Aorta (tissue), 5 donors: ENCODE results near the gene FCGR2B. TPM values are rescaled to one million over a fixed set of nuclear protein-coding genes. Genes with fewer than 3 reads are reported as not detected.
"Not testable (repeated sequence)": the region's sequence is repeated elsewhere in the genome, so short reads cannot be mapped to it uniquely, and the experiment has no call there.

Source experiments
- ATAC-seq: fragments of 200-7000 bp; cut with Tn5 transposase; one replicate; pipeline ENCODE4 v1.9.1; 2022; ENCODE audit warnings: moderate library complexity; ENCODE audit not compliant: low FRiP score
- DNase-seq, 2 donors: peaks; one replicate each; pipeline ENCODE4 v3.0.0-alpha.2; 2020
- H3K27ac ChIP-seq, 2 donors: one replicate each; pipeline ENCODE4 v1.5.1; 2013; ENCODE audit warnings: low read length in 2 of 2, mild to moderate bottlenecking in 2 of 2, moderate library complexity in 2 of 2, control low read depth in 1 of 2, inconsistent platforms in 1 of 2, low read depth in 1 of 2
- H3K27me3 ChIP-seq, 2 donors: one replicate each; pipeline ENCODE4 v1.6.1; 2013; ENCODE audit warnings: control low read depth in 1 of 2, low read length in 1 of 2, mild to moderate bottlenecking in 1 of 2, moderate library complexity in 1 of 2; ENCODE audit not compliant: insufficient read depth in 2 of 2, control insufficient read depth in 1 of 2
- H3K36me3 ChIP-seq, 2 donors: one replicate each; pipeline ENCODE4 v1.6.1; 2013; ENCODE audit warnings: control low read depth in 1 of 2, low read length in 1 of 2, mild to moderate bottlenecking in 1 of 2; ENCODE audit not compliant: insufficient read depth in 2 of 2, control insufficient read depth in 1 of 2
- H3K4me1 ChIP-seq, 2 donors: one replicate each; pipeline ENCODE4 v1.6.1; 2013; ENCODE audit warnings: low read length in 2 of 2, control low read depth in 1 of 2, mild to moderate bottlenecking in 1 of 2, moderate library complexity in 1 of 2; ENCODE audit not compliant: insufficient read depth in 2 of 2, control insufficient read depth in 1 of 2
- H3K4me3 ChIP-seq, 2 donors: one replicate each; pipeline ENCODE4 v1.5.1; 2013; ENCODE audit warnings: low read length in 2 of 2, control low read depth in 1 of 2, mild to moderate bottlenecking in 1 of 2
- H3K9me3 ChIP-seq: one replicate; pipeline ENCODE4 v1.6.1; 2013; ENCODE audit warnings: mild to moderate bottlenecking, low read length; ENCODE audit not compliant: control insufficient read depth
- WGBS, 2 donors: extraction: QIAGEN DNeasy Blood & Tissue Kit; methylation state at CpG; one replicate each; pipeline ENCODE4 v1.1.7; 2013; 5-methylcytosine and 5-hydroxymethylcytosine counted together
- intact Hi-C, 2 donors: fragments of 100-400 bp; cut with DNase I; formaldehyde crosslinking; loops; one replicate each; pipeline versions ENCODE4 v1.14.2 to v1.15.0; 2022
- polyA plus RNA-seq, 2 donors: library from polyadenylated mRNA; stranded (reverse); fragments of 200-250 nt; gene quantifications; one replicate each; pipeline ENCODE4 v1.2.3, GENCODE V29; 2013
- total RNA-seq, 2 donors: library from RNA; stranded (reverse); fragmentation: NEBNext Ultra II Directional; extraction: Animal tissue kit (Norgen Biotek cat#: 25700); gene quantifications; one replicate each; pipeline ENCODE4 v1.2.1, GENCODE V29; 2021
- donor health status: healthy with polysubstance abuse.
- donor health status: Bipolar disorder and iron deficiency.
- donor health status: DM: no; HTN: no; CAD: no.
- donor health status: DM: no; HTN: no; CAD: no.
- donor health status: DM: yes; HTN: yes; CAD: no.

The FCGR2B gene
- total and polyA plus RNA-seq, 4 donors: 3.2 to 68.6 (median 11.1) TPM

- H3K27ac ChIP-seq, intact Hi-C loops, H3K27me3 ChIP-seq, ATAC-seq, H3K9me3 ChIP-seq, H3K4me3 ChIP-seq, H3K36me3 ChIP-seq, H3K4me1 ChIP-seq: not testable (repeated sequence)
- 65 to 81% methylated on average over 9 of the region's 10 CpGs for WGBS, 2 donors
- DNase-seq: peak in 1 of 2 donors; percentile 51
Measured at GRCh38 chr1:161626445-161627146, 36.3 kb upstream of the FCGR2B start.

GRCh38 chr1:161630128-161630742 lies 32.7 kb upstream of the FCGR2B start:
- DNase-seq, H3K9me3 ChIP-seq, ATAC-seq, intact Hi-C loops, H3K27ac ChIP-seq, H3K4me1 ChIP-seq, H3K36me3 ChIP-seq, H3K27me3 ChIP-seq, H3K4me3 ChIP-seq: not testable (repeated sequence)
- WGBS, 2 donors: 85 to 92% methylated on average over 1 of the region's 2 CpGs

GRCh38 chr1:161631076-161631475 lies 31.9 kb upstream of the FCGR2B start, which contains the start of gene FCGR3B:
TSS of gene FCGR3B (minus strand) at chr1:161631176. CDS start at chr1:161631094, 82 bp downstream.
- no peaks in the 10 kb centered on the region for H3K36me3 ChIP-seq
- ATAC-seq: no peak
- H3K27me3 ChIP-seq: no peaks in the 10 kb centered on the region
- no peak within 1 kb of the TSS for H3K27ac ChIP-seq
- intact Hi-C loops: no loop called here
- no peak for DNase-seq
- H3K9me3 ChIP-seq: no peaks in the 10 kb centered on the region
- H3K4me1 ChIP-seq: no peaks in the 10 kb centered on the region
- 90 to 92% methylated on average over 4 of the region's 4 CpGs for WGBS, 2 donors
- H3K4me3 ChIP-seq: no peak within 1 kb of the TSS

GRCh38 chr1:161634993-161635392 lies 27.9 kb upstream of the FCGR2B start:
- DNase-seq, H3K4me1 ChIP-seq, H3K36me3 ChIP-seq, H3K27me3 ChIP-seq, intact Hi-C loops, H3K27ac ChIP-seq, ATAC-seq, H3K9me3 ChIP-seq, H3K4me3 ChIP-seq: not testable (repeated sequence)
- WGBS, 2 donors: 67 to 79% methylated on average over 1 of the region's 2 CpGs

DNA sequence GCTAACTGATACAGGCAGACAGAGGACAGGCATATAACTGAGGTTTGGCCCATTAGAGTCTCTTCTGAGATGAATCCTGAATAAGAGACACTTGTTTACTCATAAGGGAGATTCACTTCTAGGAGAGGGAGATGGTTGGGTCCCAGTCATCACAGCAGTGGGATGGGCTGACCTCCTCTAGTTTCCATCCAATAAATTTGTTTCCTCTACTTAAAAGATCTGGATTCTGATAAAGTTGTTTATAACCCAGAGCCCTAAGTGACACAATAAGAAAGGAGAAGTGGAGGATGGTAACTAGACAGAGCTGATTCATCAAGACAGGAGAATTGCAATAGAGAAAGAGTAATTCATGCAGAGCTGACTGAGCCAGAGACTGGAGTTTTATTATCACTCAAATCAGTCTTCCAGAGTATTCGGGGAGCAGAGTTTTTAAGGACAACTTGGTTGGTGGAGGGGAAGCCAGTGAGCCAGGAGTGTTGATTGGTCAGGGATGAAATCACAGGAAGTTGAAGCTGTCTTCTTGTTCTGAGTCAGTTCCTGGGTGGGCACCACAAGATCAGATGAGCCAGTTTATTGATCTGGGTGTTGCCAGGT lies 26.7 kb upstream of the FCGR2B start:
- H3K27ac ChIP-seq, H3K4me1 ChIP-seq, ATAC-seq, H3K4me3 ChIP-seq, DNase-seq, intact Hi-C loops, H3K36me3 ChIP-seq, H3K27me3 ChIP-seq, H3K9me3 ChIP-seq: not testable (repeated sequence)
- WGBS, 2 donors: 43 to 75% methylated on average over 1 of the region's 1 CpG

- WGBS, 2 donors: 80 to 81% methylated on average over 3 of the region's 3 CpGs
- H3K36me3 ChIP-seq, ATAC-seq, H3K27ac ChIP-seq, H3K27me3 ChIP-seq, H3K4me3 ChIP-seq, H3K4me1 ChIP-seq, DNase-seq, H3K9me3 ChIP-seq, intact Hi-C loops: not testable (repeated sequence)
Measured at GRCh38 chr1:161636976-161637375, 26.0 kb upstream of the FCGR2B start.

DNA sequence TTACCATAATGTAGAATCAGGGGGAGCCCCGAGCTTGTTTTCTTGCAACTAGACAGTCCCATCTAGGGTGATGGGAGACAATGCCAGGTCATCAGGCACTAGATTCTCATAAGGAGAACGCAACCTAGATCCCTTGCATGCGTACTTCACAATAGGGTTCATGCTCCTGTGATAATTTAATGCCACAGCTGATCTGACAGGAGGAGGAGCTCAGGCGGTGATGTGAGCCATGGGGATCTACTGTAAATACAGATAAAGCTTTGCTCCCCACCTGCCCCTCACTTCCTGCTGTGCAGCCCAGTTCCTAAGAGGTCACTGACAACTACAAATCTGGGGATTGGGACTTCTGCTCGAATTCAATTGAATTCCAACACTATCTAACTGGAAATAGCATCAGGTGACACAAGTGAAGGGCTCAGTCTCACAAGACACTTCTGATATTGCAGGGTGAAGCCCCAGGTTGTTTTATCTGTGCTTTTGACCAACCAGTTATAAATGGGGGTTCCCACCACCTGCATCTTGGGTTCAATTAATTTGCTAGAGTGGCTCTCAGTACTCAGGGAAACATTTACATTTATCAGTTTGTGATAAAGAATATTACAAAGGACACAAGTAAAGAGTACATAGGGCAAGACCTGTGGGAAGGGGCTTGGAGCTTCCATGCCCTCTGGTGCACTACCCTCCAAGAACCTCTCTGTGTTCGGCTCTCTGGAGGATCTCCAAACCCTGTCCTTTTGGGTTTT lies 24.5 kb upstream of the FCGR2B start:
- ATAC-seq, H3K27ac ChIP-seq, H3K27me3 ChIP-seq, intact Hi-C loops, H3K4me3 ChIP-seq, H3K4me1 ChIP-seq, DNase-seq, H3K9me3 ChIP-seq, H3K36me3 ChIP-seq: not testable (repeated sequence)
- 68 to 74% methylated on average over 4 to 5 of the region's 6 CpGs for WGBS, 2 donors

- ATAC-seq, H3K27me3 ChIP-seq, H3K9me3 ChIP-seq, H3K4me3 ChIP-seq, intact Hi-C loops, H3K36me3 ChIP-seq, DNase-seq, H3K27ac ChIP-seq, H3K4me1 ChIP-seq: not testable (repeated sequence)
- WGBS, 2 donors: 57 to 66% methylated on average over 2 of the region's 2 CpGs
Measured at GRCh38 chr1:161639203-161639602, 23.7 kb upstream of the FCGR2B start.
